ENCODE data around the gene UBE2O. TPM values are rescaled to one million over a fixed set of nuclear protein-coding genes. Genes with fewer than 3 reads are reported as not detected.

UBE2O gene
- polyA plus RNA-seq, 1 experiment = 11.1 TPM

- CTCF ChIA-PET = interaction anchor here (0.9 to 1.8 kb wide), 2 partner anchors 12 to 19 kb away, joined by 3 to 5 read pairs; no protein-coding TSS in a partner anchor
- DNase-seq (ENCODE audit: low read depth) = no peak
- POLR2A ChIA-PET = no interaction called here
- H3K27me3 ChIP-seq (ENCODE audit: control insufficient read depth, insufficient read depth, low read length) = no peaks in the 10 kb centered on the region
- no peak for TF ChIP-seq CTCF (IDR thresholded peaks at IDR 0.05; ENCODE audit: insufficient read depth, low read depth, low read length)
- no peak overlapping the region for H3K4me3 ChIP-seq (ENCODE audit: low read depth, low read length)
- no peaks in the 10 kb centered on the region for H3K36me3 ChIP-seq (ENCODE audit: control insufficient read depth, insufficient read depth, low read length)
Measured at GRCh38 chr17:76378548-76379274, 74.2 kb downstream of the UBE2O start.

- H3K4me3 ChIP-seq (ENCODE audit: low read depth, low read length) = no peak overlapping the region
- POLR2A ChIA-PET = no interaction called here
- no peaks in the 10 kb centered on the region for H3K36me3 ChIP-seq (ENCODE audit: control insufficient read depth, insufficient read depth, low read length)
- no peaks in the 10 kb centered on the region for H3K27me3 ChIP-seq (ENCODE audit: control insufficient read depth, insufficient read depth, low read length)
- CTCF ChIA-PET = interaction anchor here (0.6 to 3.9 kb wide), 3 partner anchors 9 to 1764 kb away, joined by 3 to 27 read pairs (median 4); partner anchors contain the start of gene SPHK1
- no peak for DNase-seq (ENCODE audit: low read depth)
- TF ChIP-seq CTCF (IDR thresholded peaks at IDR 0.05; ENCODE audit: insufficient read depth, low read depth, low read length) = no peak
Measured at GRCh38 chr17:76376318-76377133, 76.4 kb downstream of the UBE2O start.

GRCh38 chr17:76371656-76372628 is 81.0 kb downstream of the UBE2O start:
- peak; percentile 93 for DNase-seq (ENCODE audit: low read depth)
- H3K36me3 ChIP-seq (ENCODE audit: control insufficient read depth, insufficient read depth, low read length) = no peaks in the 10 kb centered on the region
- ChIA-PET POLR2A (no interaction called here), CTCF (interaction anchor here (0.6 to 3.4 kb wide), 3 partner anchors 12 to 87 kb away, joined by 3 to 36 read pairs (median 12); partner anchors contain the start of genes PRPSAP1 and SPHK1)
- no peak for TF ChIP-seq CTCF (IDR thresholded peaks at IDR 0.05; ENCODE audit: insufficient read depth, low read depth, low read length)
- no peak overlapping the region for H3K4me3 ChIP-seq (ENCODE audit: low read depth, low read length)
- H3K27me3 ChIP-seq (ENCODE audit: control insufficient read depth, insufficient read depth, low read length) = no peaks in the 10 kb centered on the region

DNA sequence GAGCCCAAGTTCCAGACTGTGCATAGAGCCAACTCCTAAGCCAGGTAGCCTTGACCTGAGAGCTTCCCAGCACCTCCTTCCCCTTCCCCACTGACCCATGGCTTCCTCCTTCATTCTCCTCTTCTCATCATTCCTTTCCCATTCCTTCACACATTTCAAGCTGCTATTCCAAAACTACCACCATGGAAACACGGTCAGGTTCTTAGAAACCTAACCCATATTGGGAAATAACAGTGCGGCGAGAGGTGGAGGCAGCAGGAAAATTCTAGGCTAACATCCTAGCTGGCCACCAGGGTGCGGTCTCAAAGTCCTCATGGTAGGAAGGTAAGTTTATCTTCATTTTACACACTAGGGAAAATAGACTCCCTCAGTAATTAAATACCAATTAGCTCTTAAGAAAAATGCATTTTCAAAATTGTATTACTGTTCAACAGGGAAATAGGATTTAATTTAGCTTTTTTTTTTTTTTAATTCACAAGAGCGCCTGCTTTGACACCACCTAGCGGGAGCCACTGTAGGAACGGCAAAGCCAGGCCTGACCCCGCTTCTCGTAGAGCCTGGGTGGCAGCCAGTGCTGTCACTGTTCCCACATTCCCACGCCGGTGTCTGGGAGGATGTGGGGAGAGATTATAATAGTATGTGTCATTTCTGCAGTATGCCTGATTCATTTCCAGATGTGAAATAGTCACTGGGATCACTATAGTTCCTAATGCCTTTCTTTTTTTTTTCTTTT is 82.5 kb downstream of the UBE2O start:
- TF ChIP-seq CTCF (IDR thresholded peaks at IDR 0.05; ENCODE audit: insufficient read depth, low read depth, low read length) = peak; percentile 63
- H3K4me3 ChIP-seq (ENCODE audit: low read depth, low read length) = no peak overlapping the region
- no peaks in the 10 kb centered on the region for H3K36me3 ChIP-seq (ENCODE audit: control insufficient read depth, insufficient read depth, low read length)
- peak; percentile 95 for DNase-seq (ENCODE audit: low read depth)
- ChIA-PET POLR2A (interaction anchor here (0.6 kb wide), 2 partner anchors 20 to 755 kb away, joined by 3 to 7 read pairs; no protein-coding TSS in a partner anchor), CTCF (interaction anchor here (0.9 to 4.0 kb wide), 11 partner anchors 8 to 66 kb away, joined by 3 to 36 read pairs (median 5); partner anchors contain the start of genes PRPSAP1 and SPHK1)
- H3K27me3 ChIP-seq (ENCODE audit: control insufficient read depth, insufficient read depth, low read length) = no peaks in the 10 kb centered on the region

Measured in BJ (cell line).